HG03378 (cell line): ENCODE measurements around the gene KLHDC7B.

Source experiments
- ATAC-seq: cut with Tn5 transposase; IDR thresholded peaks from one replicate; pipeline ENCODE4 v1.9.1; 2021; ENCODE audit warnings: mild to moderate bottlenecking, moderate library complexity; ENCODE audit not compliant: unreplicated experiment

KLHDC7B gene

GRCh38 chr22:50545522-50546325, at the start of gene KLHDC7B:
Gene KLHDC7B (plus strand): TSS chr22:50545899. CDS start chr22:50546244, 345 bp downstream.
- no peak for ATAC-seq

GRCh38 chr22:50497093-50497492, 48.6 kb upstream of the KLHDC7B start:
- ATAC-seq: no peak

GRCh38 chr22:50498322-50498890, 47.3 kb upstream of the KLHDC7B start:
- no peak for ATAC-seq

- ATAC-seq: no peak
Measured at GRCh38 chr22:50500452-50500851, 45.2 kb upstream of the KLHDC7B start.

- no peak for ATAC-seq
Measured at GRCh38 chr22:50502096-50502495, 43.6 kb upstream of the KLHDC7B start.

- ATAC-seq: no peak
Measured at GRCh38 chr22:50502628-50503474, 42.8 kb upstream of the KLHDC7B start.

- no peak for ATAC-seq
Measured at GRCh38 chr22:50503475-50504145, 42.1 kb upstream of the KLHDC7B start.

- ATAC-seq: no peak
Measured at GRCh38 chr22:50504369-50505211, 41.1 kb upstream of the KLHDC7B start.

- ATAC-seq: no peak
Measured at GRCh38 chr22:50505276-50505775, 40.4 kb upstream of the KLHDC7B start.

- no peak for ATAC-seq
Measured at GRCh38 chr22:50505776-50506610, 39.7 kb upstream of the KLHDC7B start.

- peak; percentile 8 for ATAC-seq
Measured at GRCh38 chr22:50506611-50507420, 38.9 kb upstream of the KLHDC7B start.

- peak; percentile 32 for ATAC-seq
Measured at GRCh38 chr22:50507421-50507990, 38.2 kb upstream of the KLHDC7B start, which contains the start of gene LMF2. Gene LMF2 (minus strand): TSS chr22:50507702. CDS start chr22:50507675, 27 bp downstream.

- ATAC-seq: peak; percentile 62
Measured at GRCh38 chr22:50507991-50508884, 37.5 kb upstream of the KLHDC7B start, which contains the start of gene NCAPH2. Gene NCAPH2 (plus strand): TSS chr22:50508224. CDS start chr22:50508338, 114 bp downstream.

- no peak for ATAC-seq
Measured at GRCh38 chr22:50508897-50509296, 36.8 kb upstream of the KLHDC7B start.

- no peak for ATAC-seq
Measured at GRCh38 chr22:50513175-50513574, 32.5 kb upstream of the KLHDC7B start.

- ATAC-seq: no peak
Measured at GRCh38 chr22:50516068-50516467, 29.6 kb upstream of the KLHDC7B start.

- no peak for ATAC-seq
Measured at GRCh38 chr22:50516891-50517290, 28.8 kb upstream of the KLHDC7B start.
